ENCODE results near the gene ENOX2. TPM values are rescaled to one million over a fixed set of nuclear protein-coding genes. Genes with fewer than 3 reads are reported as not detected.
"Not testable (repeated sequence)": the region's sequence is repeated elsewhere in the genome, so short reads cannot be mapped to it uniquely, and the experiment has no call there.

The ENOX2 gene, protein sequence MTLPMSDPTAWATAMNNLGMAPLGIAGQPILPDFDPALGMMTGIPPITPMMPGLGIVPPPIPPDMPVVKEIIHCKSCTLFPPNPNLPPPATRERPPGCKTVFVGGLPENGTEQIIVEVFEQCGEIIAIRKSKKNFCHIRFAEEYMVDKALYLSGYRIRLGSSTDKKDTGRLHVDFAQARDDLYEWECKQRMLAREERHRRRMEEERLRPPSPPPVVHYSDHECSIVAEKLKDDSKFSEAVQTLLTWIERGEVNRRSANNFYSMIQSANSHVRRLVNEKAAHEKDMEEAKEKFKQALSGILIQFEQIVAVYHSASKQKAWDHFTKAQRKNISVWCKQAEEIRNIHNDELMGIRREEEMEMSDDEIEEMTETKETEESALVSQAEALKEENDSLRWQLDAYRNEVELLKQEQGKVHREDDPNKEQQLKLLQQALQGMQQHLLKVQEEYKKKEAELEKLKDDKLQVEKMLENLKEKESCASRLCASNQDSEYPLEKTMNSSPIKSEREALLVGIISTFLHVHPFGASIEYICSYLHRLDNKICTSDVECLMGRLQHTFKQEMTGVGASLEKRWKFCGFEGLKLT
- 10 to 100 TPM; 16.6 to 19.8 TPM for total RNA-seq

DNA sequence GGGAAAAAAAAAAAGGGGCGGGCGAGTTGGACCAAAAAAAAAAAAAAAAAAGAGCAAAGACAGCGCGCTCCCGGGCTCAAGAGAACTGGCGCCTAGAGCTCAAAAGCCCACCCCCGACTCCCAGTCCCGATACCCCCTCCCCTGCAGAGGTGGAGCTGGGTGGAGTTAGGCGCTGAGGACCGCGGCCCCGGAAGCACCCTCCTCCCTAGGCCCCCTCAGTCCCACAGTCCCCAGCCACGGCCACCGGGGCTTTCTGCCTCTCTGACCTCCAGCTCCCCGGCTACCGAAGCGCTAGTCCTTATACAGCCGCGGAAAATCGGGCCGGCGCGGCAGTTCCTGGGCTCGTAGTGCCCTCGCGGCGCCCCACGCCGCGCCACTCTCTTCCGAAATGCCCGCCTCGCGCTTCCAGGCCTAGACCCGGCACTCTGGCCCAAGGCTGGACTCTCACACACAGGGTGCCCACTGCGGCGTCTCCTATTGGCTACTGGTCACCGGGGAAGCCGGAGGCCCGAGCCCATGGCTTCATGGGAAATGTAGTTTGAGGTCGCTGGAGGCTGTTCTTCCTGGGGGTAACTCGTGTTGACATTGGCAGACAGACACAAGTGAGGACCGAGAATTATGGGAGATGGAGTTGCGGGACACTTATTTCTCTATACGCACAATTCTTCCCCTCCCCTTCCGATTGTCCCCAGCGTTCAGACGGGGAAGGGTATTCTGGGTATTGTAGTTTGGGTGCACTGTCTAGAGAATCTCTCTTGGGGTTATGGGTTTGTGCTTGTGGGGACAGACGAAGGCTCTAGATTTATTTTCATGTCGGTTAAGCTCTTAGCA is at the start of gene ENOX2:
TSS of gene ENOX2 (minus strand) at position 427 of the 831 bp plus-strand sequence. CDS start 199,993 bp downstream, outside the sequence.
- peaks cover 4% of the 10 kb centered on the region for H3K36me3 Mint-ChIP-seq
- no peaks in the 10 kb centered on the region for H3K9me3 Mint-ChIP-seq

DNA sequence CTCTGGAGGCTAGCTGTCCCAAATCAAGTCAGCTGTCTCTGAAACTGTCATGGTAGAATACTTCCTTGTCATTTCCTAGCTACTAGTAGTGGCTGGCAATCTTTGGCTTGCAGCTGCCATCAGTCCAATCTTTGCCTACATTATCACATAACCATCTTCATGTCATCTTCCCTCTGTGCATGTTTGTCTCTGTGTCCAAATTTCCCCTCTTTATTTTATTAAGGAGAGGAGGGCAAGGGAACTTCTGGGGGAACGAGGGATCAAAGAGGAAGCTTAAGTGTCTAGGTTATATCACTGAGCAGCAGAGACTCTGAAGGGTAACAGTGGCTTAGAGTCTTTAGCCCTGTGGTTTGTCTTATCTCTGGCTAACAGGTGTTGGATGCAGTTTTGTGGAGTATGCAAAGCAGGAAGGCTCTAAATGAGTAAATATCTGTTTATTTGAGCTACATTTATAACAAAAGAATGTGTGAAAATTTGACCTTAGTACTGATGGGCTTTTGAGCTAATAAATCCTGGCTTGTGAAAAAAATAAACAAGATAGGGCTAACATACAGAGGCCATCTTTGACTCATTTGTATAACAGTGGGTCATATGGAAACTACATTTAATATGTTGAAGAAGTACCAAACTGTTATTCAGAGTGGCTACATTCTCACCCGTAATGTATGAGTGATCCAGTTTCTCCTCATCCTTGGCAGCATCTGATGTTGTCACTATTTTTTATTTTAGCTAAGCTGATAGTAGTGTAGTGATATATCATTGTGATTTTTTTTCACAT is 49.4 kb upstream of the ENOX2 start:
- H3K4me3 Mint-ChIP-seq, result no peak overlapping the region
- ATAC-seq (no peak), DNase-seq (ENCODE audit: low spot score) (no peak)
- no peaks in the 10 kb centered on the region for H3K4me1 Mint-ChIP-seq (ENCODE audit: low read depth in 2 of 2)
- H3K9me3 Mint-ChIP-seq, result no peaks in the 10 kb centered on the region
- peaks cover 10 to 22% of the 10 kb centered on the region in 2 donors for H3K27me3 Mint-ChIP-seq
- H3K27ac Mint-ChIP-seq, result no peak overlapping the region
- peaks cover 3% of the 10 kb centered on the region for H3K36me3 Mint-ChIP-seq

More for the DNA sequence above, at the start of gene ENOX2:
- DNase-seq (ENCODE audit: low spot score) (peak; percentile 91), ATAC-seq (peak; percentile 99)
- H3K27ac Mint-ChIP-seq, result no peak within 1 kb of the TSS
- H3K4me1 Mint-ChIP-seq (ENCODE audit: low read depth in 2 of 2), result peaks cover 6 to 9% of the 10 kb centered on the region in 2 donors
- H3K4me3 Mint-ChIP-seq, result no peak within 1 kb of the TSS
- peaks cover 8 to 18% of the 10 kb centered on the region in 2 donors for H3K27me3 Mint-ChIP-seq

DNA sequence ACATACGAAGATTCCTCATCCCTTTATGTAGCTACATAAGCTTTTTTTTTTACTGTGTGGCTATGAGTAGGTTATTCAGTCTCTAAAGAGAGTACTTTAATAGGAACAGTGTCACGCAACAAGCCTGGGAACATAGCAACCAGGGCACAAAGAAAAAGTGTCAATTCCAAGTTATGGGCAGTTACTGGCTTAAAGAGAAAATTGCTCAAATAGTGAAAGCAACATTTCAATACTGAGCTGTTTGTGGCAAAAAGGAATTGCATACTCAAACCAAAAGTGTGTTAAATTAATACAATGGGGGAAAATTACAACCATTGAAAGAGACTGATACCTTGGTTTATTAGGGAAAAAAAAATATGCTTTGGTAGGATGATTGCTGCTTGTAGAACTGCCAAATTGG is 41.2 kb upstream of the ENOX2 start:
- Mint-ChIP-seq H3K4me3 (peak overlapping the region; percentile 13), H3K9me3 (no peaks in the 10 kb centered on the region), H3K27me3 (peaks cover 24 to 28% of the 10 kb centered on the region in 2 donors), H3K4me1 (ENCODE audit: low read depth in 2 of 2) (no peaks in the 10 kb centered on the region), H3K27ac (no peak overlapping the region), H3K36me3 (peaks cover 9% of the 10 kb centered on the region)
- no peak for DNase-seq (ENCODE audit: low spot score)
- peak in 1 of 2 donors; percentile 49 for ATAC-seq

DNA sequence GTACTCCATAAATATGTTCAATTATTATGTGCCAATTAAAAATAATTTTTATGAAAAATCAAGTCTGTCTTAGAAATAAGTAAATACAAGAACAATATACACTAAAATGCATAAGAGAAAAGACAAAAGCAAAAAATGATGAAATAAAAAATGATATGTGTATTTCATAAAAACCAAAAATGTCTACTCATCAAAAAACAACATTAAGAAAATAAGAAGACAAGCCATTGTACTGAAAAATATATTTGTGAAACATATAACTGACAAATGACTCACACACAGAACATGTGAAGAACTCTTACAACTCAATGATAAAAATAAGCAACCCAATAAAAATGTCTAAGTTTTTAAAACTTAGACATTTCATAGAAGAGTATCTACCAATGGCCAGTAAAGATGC is 34.1 kb upstream of the ENOX2 start:
- H3K27ac Mint-ChIP-seq, result no peak overlapping the region
- DNase-seq (ENCODE audit: low spot score) (no peak), ATAC-seq (no peak)
- H3K27me3 Mint-ChIP-seq, result peaks cover 16 to 23% of the 10 kb centered on the region in 2 donors
- no peak overlapping the region for H3K4me3 Mint-ChIP-seq
- no peaks in the 10 kb centered on the region for H3K36me3 Mint-ChIP-seq
- H3K4me1 Mint-ChIP-seq (ENCODE audit: low read depth in 2 of 2), result no peaks in the 10 kb centered on the region
- no peaks in the 10 kb centered on the region for H3K9me3 Mint-ChIP-seq

DNA sequence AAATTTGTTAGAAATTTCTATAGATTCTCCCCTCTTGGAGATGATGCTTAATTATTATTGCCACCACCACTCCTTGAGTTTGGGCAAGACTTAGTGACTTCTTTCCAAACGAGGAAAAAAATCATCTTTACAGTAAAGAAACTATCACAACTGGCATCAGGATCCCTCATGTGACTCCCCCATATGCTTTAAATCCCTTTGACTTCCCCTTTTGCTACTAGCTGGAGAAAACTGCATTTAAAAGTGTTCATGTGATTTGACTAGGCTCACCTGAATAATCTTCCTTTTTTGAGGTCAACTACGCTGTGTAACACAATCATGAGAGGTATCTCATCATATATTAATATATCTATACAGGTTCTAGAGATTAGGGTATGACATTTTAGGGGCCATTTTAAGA is 30.3 kb upstream of the ENOX2 start:
- H3K9me3 Mint-ChIP-seq, result no peaks in the 10 kb centered on the region
- ATAC-seq, result no peak
- H3K36me3 Mint-ChIP-seq, result no peaks in the 10 kb centered on the region
- peaks cover 5 to 15% of the 10 kb centered on the region in 2 donors for H3K27me3 Mint-ChIP-seq
- H3K27ac Mint-ChIP-seq, result no peak overlapping the region
- no peaks in the 10 kb centered on the region for H3K4me1 Mint-ChIP-seq (ENCODE audit: low read depth in 2 of 2)
- DNase-seq (ENCODE audit: low spot score), result no peak
- no peak overlapping the region for H3K4me3 Mint-ChIP-seq

DNA sequence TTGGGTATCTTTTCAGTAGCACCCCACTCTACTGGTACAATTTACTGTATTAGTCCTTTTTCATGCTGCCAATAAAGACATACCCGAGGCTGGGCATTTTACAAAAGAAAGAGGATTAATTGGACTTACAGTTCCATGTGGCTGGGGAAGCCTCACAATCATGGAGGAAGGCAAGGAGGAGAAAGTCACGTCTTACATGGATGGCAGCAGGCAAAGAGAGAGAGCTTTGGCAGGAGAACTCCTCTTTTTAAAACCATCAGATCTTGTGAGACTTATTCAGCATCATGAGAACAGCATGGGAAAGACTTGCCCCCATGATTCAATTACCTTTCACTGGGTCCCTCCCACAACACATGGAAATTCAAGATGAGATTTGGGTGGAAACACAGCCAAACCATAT is 17.4 kb upstream of the ENOX2 start:
- not testable (repeated sequence) for H3K9me3 Mint-ChIP-seq, H3K27ac Mint-ChIP-seq, ATAC-seq

DNA sequence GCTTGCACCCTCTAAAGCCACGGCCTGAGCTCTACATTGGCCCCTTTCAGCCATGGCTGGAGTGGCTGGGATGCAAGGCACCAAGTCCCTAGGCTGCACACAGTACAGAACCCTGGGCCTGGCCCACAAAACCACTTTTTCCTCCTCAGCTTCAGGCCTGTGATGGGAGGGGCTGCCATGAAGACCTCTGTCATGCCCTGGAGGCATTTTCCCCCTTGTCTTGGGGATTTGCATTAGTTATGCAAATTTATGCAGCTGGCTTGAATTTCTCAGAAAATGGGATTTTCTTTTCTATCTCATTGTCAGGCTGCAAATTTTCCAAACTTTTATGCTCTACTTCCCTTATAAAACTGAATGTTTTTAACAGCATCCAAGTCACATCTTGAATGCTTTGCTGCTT is 16.7 kb upstream of the ENOX2 start:
- H3K4me1 Mint-ChIP-seq (ENCODE audit: low read depth in 2 of 2); H3K9me3 Mint-ChIP-seq; H3K36me3 Mint-ChIP-seq; DNase-seq (ENCODE audit: low spot score); H3K27ac Mint-ChIP-seq; ATAC-seq; H3K4me3 Mint-ChIP-seq: not testable (repeated sequence)
- H3K27me3 Mint-ChIP-seq, result peaks cover 24 to 26% of the 10 kb centered on the region in 2 donors

More for the DNA sequence above, 17.4 kb upstream of the ENOX2 start:
- not testable (repeated sequence) for H3K36me3 Mint-ChIP-seq; H3K4me1 Mint-ChIP-seq (ENCODE audit: low read depth in 2 of 2); DNase-seq (ENCODE audit: low spot score); H3K4me3 Mint-ChIP-seq
- H3K27me3 Mint-ChIP-seq, result peaks cover 27% of the 10 kb centered on the region in 2 donors

DNA sequence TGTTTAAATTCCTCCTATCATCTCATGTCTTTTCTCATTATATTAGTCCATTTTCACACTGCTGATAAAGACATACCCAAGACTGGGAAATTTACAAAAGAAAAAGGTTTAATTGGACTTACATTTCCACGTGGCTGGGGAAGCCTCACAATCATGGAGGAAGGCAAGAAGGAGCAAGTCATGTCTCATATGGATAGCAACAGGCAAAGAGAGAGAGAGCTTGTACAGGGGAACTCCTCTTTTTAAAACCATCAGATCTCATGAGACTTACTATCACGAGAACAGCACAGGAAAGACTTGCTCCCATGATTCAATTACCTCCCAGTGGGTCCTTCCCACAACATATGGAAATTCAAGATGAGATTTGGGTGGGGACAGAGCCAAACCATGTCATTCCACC is 15.5 kb upstream of the ENOX2 start:
- not testable (repeated sequence) for DNase-seq (ENCODE audit: low spot score); H3K4me1 Mint-ChIP-seq (ENCODE audit: low read depth in 2 of 2); H3K9me3 Mint-ChIP-seq; ATAC-seq; H3K36me3 Mint-ChIP-seq; H3K4me3 Mint-ChIP-seq; H3K27ac Mint-ChIP-seq
- peaks cover 20 to 21% of the 10 kb centered on the region in 2 donors for H3K27me3 Mint-ChIP-seq

DNA sequence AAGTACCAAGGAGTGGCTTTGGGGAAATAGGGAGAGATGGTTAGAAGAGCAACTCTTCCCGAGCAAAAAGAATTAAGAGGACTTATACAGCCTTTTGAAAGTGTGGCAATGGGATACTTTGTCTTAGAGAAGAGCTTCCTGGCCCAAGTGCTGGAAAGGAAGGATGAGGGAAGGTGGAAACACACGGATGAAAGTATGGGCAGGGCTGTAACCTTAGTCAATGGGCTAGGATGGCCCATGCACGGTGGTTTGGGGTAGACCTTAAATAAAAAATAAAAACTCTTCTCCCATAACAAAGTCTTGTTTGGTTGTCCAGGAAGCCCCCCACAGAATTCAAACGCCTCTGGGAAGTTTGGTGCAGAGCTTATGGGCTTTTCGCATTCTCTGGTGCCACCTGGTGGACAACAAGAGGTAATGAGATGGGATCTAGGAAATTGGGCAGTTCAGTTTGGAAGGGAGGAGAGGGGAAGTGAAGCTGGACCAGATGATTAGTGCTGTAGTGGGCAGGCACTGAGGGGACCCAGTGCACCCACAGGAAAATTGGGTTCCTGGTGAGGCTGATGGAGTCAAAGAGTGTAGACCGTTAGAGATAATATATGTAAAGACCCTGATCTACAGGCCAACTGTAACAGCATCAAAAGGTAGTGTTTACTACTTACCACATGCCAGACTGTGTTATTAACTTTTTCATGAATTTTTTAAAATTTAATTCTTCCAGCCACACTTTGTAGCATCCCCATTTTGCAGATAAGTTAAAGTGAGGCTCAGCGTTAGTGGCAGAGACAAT is 13.8 kb upstream of the ENOX2 start:
- no peak for ATAC-seq
- no peaks in the 10 kb centered on the region for H3K4me1 Mint-ChIP-seq (ENCODE audit: low read depth in 2 of 2)
- H3K27ac Mint-ChIP-seq, result no peak overlapping the region
- no peaks in the 10 kb centered on the region for H3K9me3 Mint-ChIP-seq
- H3K36me3 Mint-ChIP-seq, result no peaks in the 10 kb centered on the region
- peaks cover 8 to 12% of the 10 kb centered on the region in 2 donors for H3K27me3 Mint-ChIP-seq
- DNase-seq (ENCODE audit: low spot score), result peak; percentile 74
- no peak overlapping the region for H3K4me3 Mint-ChIP-seq

DNA sequence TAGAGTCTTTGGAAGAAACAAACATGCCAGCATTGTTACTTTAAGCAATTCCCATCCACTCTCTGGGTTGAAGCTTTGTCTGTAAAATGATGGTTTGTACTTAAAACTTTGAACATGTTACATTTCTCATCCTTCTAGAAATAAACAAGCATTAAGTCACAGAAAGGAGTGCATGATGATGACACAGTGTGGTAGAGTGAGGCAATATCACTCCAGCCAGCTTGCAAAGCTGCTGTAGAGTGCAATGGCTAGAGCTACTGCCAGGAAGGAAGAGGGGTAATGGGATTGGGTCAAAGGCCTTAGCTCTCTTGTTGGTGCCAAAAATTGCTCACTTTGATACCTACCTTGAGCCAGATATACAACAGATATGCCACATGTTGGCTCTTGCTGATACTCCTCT is 12.3 kb upstream of the ENOX2 start:
- Mint-ChIP-seq H3K4me1 (ENCODE audit: low read depth in 2 of 2) (no peaks in the 10 kb centered on the region), H3K27ac (no peak overlapping the region), H3K9me3 (no peaks in the 10 kb centered on the region), H3K27me3 (peaks cover 0 to 9% of the 10 kb centered on the region in 2 donors), H3K36me3 (no peaks in the 10 kb centered on the region), H3K4me3 (no peak overlapping the region)
- DNase-seq (ENCODE audit: low spot score) (no peak), ATAC-seq (peak in 1 of 2 donors; percentile 50)

DNA sequence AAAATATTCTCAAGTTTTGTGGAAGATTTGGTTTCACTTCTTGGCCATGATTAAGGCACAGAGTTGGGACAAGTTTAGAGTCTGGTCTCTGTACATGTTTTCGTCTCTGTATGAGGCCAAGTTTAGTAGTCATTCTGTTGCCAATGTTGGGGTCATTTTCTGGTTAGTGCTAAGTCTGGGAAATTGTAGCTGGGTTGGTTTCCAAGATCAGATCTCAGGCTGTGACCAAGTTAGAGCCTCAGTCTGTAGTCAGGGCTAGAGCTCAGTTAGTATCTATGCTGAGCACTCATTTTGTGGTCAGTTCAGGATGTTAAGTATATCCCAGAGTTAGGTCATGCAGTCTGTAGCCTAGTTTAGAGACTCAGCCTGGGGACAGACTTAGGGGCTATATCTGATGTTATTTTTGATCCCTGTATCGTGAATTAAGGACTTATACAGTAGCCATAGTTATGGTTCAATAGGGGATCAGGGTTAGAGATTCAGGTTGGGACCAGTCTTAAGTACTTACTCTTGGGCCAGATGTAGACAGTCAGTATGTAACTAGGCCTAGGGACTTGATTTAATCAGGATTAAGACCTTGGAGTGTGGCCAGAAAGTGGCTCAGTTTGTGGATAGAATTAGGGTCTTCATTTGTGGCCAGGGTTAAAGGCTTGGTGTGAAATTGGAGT is 6.6 kb upstream of the ENOX2 start:
- Mint-ChIP-seq H3K4me3 (no peak overlapping the region), H3K27ac (no peak overlapping the region), H3K36me3 (no peaks in the 10 kb centered on the region), H3K9me3 (no peaks in the 10 kb centered on the region), H3K27me3 (peaks cover 8 to 14% of the 10 kb centered on the region in 2 donors), H3K4me1 (ENCODE audit: low read depth in 2 of 2) (no peaks in the 10 kb centered on the region)
- peak in 1 of 2 donors; percentile 60 for ATAC-seq
- no peak for DNase-seq (ENCODE audit: low spot score)

DNA sequence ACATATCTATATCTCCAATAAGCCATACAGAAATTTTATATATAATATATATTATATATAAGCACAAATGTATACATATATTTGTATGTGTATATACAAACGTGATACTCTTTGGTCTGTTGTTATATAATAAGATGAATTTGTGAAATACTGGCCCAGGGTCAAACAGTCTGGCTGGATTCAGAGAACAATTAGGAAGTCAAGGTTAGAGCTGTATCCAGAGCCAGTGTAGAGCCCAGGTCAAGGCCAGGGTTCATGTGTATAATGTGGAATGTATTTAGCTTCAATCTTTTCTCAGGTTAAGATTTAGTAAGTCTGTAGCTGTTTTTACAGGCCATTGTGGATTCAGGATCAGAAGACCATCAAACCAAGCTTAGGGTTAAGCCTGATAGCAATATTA is 3.8 kb upstream of the ENOX2 start:
- Mint-ChIP-seq H3K36me3 (no peaks in the 10 kb centered on the region), H3K4me3 (no peak overlapping the region), H3K9me3 (no peaks in the 10 kb centered on the region), H3K27ac (no peak overlapping the region), H3K4me1 (ENCODE audit: low read depth in 2 of 2) (peaks cover 6 to 7% of the 10 kb centered on the region in 2 donors), H3K27me3 (peaks cover 8 to 17% of the 10 kb centered on the region in 2 donors)
- DNase-seq (ENCODE audit: low spot score) (no peak), ATAC-seq (no peak)
